ENCODE results near the gene RENBP. TPM values are rescaled to one million over a fixed set of nuclear protein-coding genes. Genes with fewer than 3 reads are reported as not detected.

Gene RENBP
- total RNA-seq, 1 donor from 2014 or later = 2.8 TPM

- DNase-seq = no peak
Measured at GRCh38 chrX:153888344-153888743, 56.1 kb downstream of the RENBP start.

- no peak for DNase-seq
Measured at GRCh38 chrX:153887385-153887784, 57.1 kb downstream of the RENBP start.

GRCh38 chrX:153886915-153887314 is 57.5 kb downstream of the RENBP start:
- DNase-seq = no peak

- no peak for DNase-seq
Measured at GRCh38 chrX:153885968-153886903, 58.2 kb downstream of the RENBP start, which contains the start of gene L1CAM. L1CAM (minus strand) TSS chrX:153886173; CDS start chrX:153875836, 10,337 bp downstream.

Small RNAs within 50 kb of the gene (small RNA-seq; reads per million reads assigned to genes)
- gene MIR3202-1 = not detected

Other genes starting within 250 kb of the RENBP start
- 60.2 TPM for gene BCAP31, start 220.3 kb downstream of the RENBP start, total RNA-seq
- 5.0 TPM for gene ABCD1, start 219.8 kb downstream of the RENBP start, total RNA-seq
- 0.47 TPM for gene PLXNB3, start 180.4 kb downstream of the RENBP start, total RNA-seq
- 0.16 TPM for gene SRPK3, start 163.6 kb downstream of the RENBP start, total RNA-seq
- gene IDH3G, start 150.3 kb downstream of the RENBP start, total RNA-seq = 29.0 TPM
- gene SSR4, start 150.0 kb downstream of the RENBP start, total RNA-seq = 78.9 TPM
- 148 TPM for gene PDZD4, start 114.1 kb downstream of the RENBP start, total RNA-seq
- gene L1CAM, start 58.5 kb downstream of the RENBP start, total RNA-seq = 98.1 TPM
- not detected for gene AVPR2, start 40.0 kb downstream of the RENBP start, total RNA-seq
- 6.6 TPM for gene ARHGAP4, start 18.4 kb downstream of the RENBP start, total RNA-seq
- 17.6 TPM for gene NAA10, start 9.6 kb downstream of the RENBP start, total RNA-seq
- 12.6 TPM for gene HCFC1, start 27.2 kb upstream of the RENBP start, total RNA-seq
- 2.7 TPM for gene TMEM187, start 28.1 kb upstream of the RENBP start, total RNA-seq
- gene IRAK1, start 75.3 kb upstream of the RENBP start, total RNA-seq = 8.7 TPM
- gene MECP2, start 153.1 kb upstream of the RENBP start, total RNA-seq = 27.0 TPM
- gene OPN1LW, start 199.6 kb upstream of the RENBP start, total RNA-seq = not detected
- not detected for gene OPN1MW, start 238.0 kb upstream of the RENBP start, total RNA-seq

All from occipital lobe (tissue), 3 donors.